Nephron progenitor cell (in vitro differentiated cells): ENCODE results near the gene FHDC1.

Experiments used
- DNase-seq: peaks from one replicate; pipeline ENCODE4 v3.0.0; 2021
- H3K27ac Mint-ChIP-seq: 2 replicates; pipeline ENCODE4 v1.8.0; 2021; ENCODE audit warnings: mild to moderate bottlenecking, moderate library complexity, mixed read lengths
- H3K27me3 Mint-ChIP-seq: 2 replicates; pipeline ENCODE4 v1.8.0; 2021; ENCODE audit warnings: mild to moderate bottlenecking, low read depth, mixed read lengths; ENCODE audit not compliant: poor library complexity
- H3K36me3 Mint-ChIP-seq: 2 replicates; pipeline ENCODE4 v1.8.0; 2021; ENCODE audit warnings: low read depth, mixed read lengths
- H3K4me1 Mint-ChIP-seq: 2 replicates; pipeline ENCODE4 v1.8.0; 2021; ENCODE audit warnings: mixed read lengths
- H3K4me3 Mint-ChIP-seq: 2 replicates; pipeline ENCODE4 v1.8.0; 2021; ENCODE audit warnings: mild to moderate bottlenecking, moderate library complexity, mixed read lengths
- H3K9me3 Mint-ChIP-seq: 2 replicates; pipeline ENCODE4 v1.8.0; 2021; ENCODE audit warnings: mild to moderate bottlenecking, moderate library complexity, mixed read lengths
- CTCF ChIP-seq: fragments of 200-600 bp; sonication (generic); IDR thresholded peaks from 2 replicates; pipeline ENCODE4 v1.5.0; 2021; ENCODE audit warnings: antibody characterized with exemption

Gene FHDC1

GRCh38 chr4:152970102-152970820 is 34.1 kb downstream of the FHDC1 start:
- no peak for DNase-seq
- Mint-ChIP-seq H3K36me3 (peaks cover 32% of the 10 kb centered on the region), H3K4me3 (no peak overlapping the region), H3K27ac (no peak overlapping the region), H3K9me3 (no peaks in the 10 kb centered on the region), H3K4me1 (no peaks in the 10 kb centered on the region), H3K27me3 (peaks cover 4% of the 10 kb centered on the region)
- no peak for TF ChIP-seq CTCF

- no peak for DNase-seq
- Mint-ChIP-seq H3K36me3 (peaks cover 32% of the 10 kb centered on the region), H3K27ac (no peak overlapping the region), H3K4me3 (no peak overlapping the region), H3K4me1 (no peaks in the 10 kb centered on the region), H3K27me3 (peaks cover 4% of the 10 kb centered on the region), H3K9me3 (no peaks in the 10 kb centered on the region)
- TF ChIP-seq CTCF, result no peak
These were observed 34.9 kb downstream of the FHDC1 start for GRCh38 chr4:152971053-152971452.

GRCh38 chr4:152972821-152973628 is 36.9 kb downstream of the FHDC1 start:
- peaks cover 4% of the 10 kb centered on the region for H3K27me3 Mint-ChIP-seq
- DNase-seq, result no peak
- H3K27ac Mint-ChIP-seq, result no peak overlapping the region

GRCh38 chr4:152973629-152974467 is 37.7 kb downstream of the FHDC1 start:
- Mint-ChIP-seq H3K9me3 (no peaks in the 10 kb centered on the region), H3K27me3 (peaks cover 4% of the 10 kb centered on the region), H3K4me1 (no peaks in the 10 kb centered on the region), H3K36me3 (peaks cover 17% of the 10 kb centered on the region), H3K27ac (peak overlapping the region; percentile 17), H3K4me3 (no peak overlapping the region)
- no peak for TF ChIP-seq CTCF
- no peak for DNase-seq

More at GRCh38 chr4:152972821-152973628, 36.9 kb downstream of the FHDC1 start:
- no peak for TF ChIP-seq CTCF
- Mint-ChIP-seq H3K4me1 (no peaks in the 10 kb centered on the region), H3K4me3 (no peak overlapping the region), H3K9me3 (no peaks in the 10 kb centered on the region), H3K36me3 (peaks cover 25% of the 10 kb centered on the region)

- no peak overlapping the region for H3K4me3 Mint-ChIP-seq
- no peak for DNase-seq
These were observed 38.6 kb downstream of the FHDC1 start for GRCh38 chr4:152974468-152975379.

More at GRCh38 chr4:152974468-152975379, 38.6 kb downstream of the FHDC1 start:
- H3K4me1 Mint-ChIP-seq, result no peaks in the 10 kb centered on the region
- H3K36me3 Mint-ChIP-seq, result peaks cover 9% of the 10 kb centered on the region
- H3K27me3 Mint-ChIP-seq, result peaks cover 4% of the 10 kb centered on the region
- TF ChIP-seq CTCF, result no peak
- H3K27ac Mint-ChIP-seq, result peak overlapping the region; percentile 17
- H3K9me3 Mint-ChIP-seq, result no peaks in the 10 kb centered on the region
